Ishikawa (cell line): ENCODE data around the gene PAQR9.

Source experiments
- CEBPB ChIP-seq: IDR thresholded peaks from 2 replicates; pipeline ENCODE4 v1.6.1; 2012
- CREB1 ChIP-seq: IDR thresholded peaks from 2 replicates; pipeline ENCODE4 v1.6.1; 2012; ENCODE audit warnings: low read depth
- EGR1 ChIP-seq: IDR thresholded peaks from 2 replicates; pipeline ENCODE4 v1.6.1; 2012
- EP300 ChIP-seq: IDR thresholded peaks from 2 replicates; pipeline ENCODE4 v1.6.1; 2012; ENCODE audit warnings: borderline replicate concordance
- FOXM1 ChIP-seq: IDR thresholded peaks from 2 replicates; pipeline ENCODE4 v1.6.1; 2012; ENCODE audit warnings: low read depth, borderline replicate concordance
- MAX ChIP-seq: IDR thresholded peaks from 2 replicates; pipeline ENCODE4 v1.6.1; 2012
- NFIC ChIP-seq: IDR thresholded peaks from 2 replicates; pipeline ENCODE4 v1.6.1; 2012
- RAD21 ChIP-seq: IDR thresholded peaks from 2 replicates; pipeline ENCODE4 v1.6.1; 2012; ENCODE audit warnings: low read depth
- TAF1 ChIP-seq: IDR thresholded peaks from 2 replicates; pipeline ENCODE4 v1.6.1; 2012; ENCODE audit warnings: low read depth, mild to moderate bottlenecking
- TCF12 ChIP-seq: IDR thresholded peaks from 2 replicates; pipeline ENCODE4 v1.6.1; 2012; ENCODE audit warnings: low read depth
- TEAD4 ChIP-seq: IDR thresholded peaks from 2 replicates; pipeline ENCODE4 v1.6.1; 2012
- YY1 ChIP-seq: IDR thresholded peaks from 2 replicates; pipeline ENCODE4 v1.6.1; 2012; ENCODE audit warnings: low read depth
- ZBTB7A ChIP-seq: IDR thresholded peaks from 2 replicates; pipeline ENCODE4 v1.6.1; 2012; ENCODE audit warnings: low read depth
- TF ChIP-seq, protein P1 (sequence below): IDR thresholded peaks from 2 replicates; pipeline ENCODE4 v1.6.1; 2012
- TF ChIP-seq, protein P2 (sequence below): IDR thresholded peaks from 2 replicates; pipeline ENCODE4 v1.6.1; 2012; ENCODE audit warnings: low read depth, mild to moderate bottlenecking

PAQR9 gene

DNA sequence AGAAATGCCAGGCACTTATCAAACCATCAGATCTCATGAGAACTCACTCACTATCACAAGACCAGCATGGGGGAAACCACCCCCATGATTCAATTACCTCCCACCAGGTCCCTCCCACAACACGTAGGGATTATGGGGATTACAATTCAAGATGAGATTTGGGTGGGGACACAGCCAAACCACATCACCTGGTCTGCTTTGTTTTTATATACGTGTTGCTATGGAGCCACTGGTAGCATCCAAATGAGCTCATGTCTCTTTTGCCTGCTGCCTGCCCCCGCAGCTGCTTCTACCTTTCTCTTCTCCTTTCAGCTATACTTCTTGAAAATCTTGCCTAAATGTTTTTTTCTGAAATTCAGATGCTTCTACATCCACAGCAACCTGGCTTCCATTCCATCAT lies 47.8 kb downstream of the PAQR9 start:
- TF ChIP-seq CREB1 (no peak), MAX (no peak), ZBTB7A (no peak), YY1 (no peak), CEBPB (no peak), RAD21 (no peak), TEAD4 (no peak), TCF12 (no peak)
- TF ChIP-seq, protein P1, sequence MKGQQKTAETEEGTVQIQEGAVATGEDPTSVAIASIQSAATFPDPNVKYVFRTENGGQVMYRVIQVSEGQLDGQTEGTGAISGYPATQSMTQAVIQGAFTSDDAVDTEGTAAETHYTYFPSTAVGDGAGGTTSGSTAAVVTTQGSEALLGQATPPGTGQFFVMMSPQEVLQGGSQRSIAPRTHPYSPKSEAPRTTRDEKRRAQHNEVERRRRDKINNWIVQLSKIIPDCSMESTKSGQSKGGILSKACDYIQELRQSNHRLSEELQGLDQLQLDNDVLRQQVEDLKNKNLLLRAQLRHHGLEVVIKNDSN, result no peak
- TF ChIP-seq, protein P2, sequence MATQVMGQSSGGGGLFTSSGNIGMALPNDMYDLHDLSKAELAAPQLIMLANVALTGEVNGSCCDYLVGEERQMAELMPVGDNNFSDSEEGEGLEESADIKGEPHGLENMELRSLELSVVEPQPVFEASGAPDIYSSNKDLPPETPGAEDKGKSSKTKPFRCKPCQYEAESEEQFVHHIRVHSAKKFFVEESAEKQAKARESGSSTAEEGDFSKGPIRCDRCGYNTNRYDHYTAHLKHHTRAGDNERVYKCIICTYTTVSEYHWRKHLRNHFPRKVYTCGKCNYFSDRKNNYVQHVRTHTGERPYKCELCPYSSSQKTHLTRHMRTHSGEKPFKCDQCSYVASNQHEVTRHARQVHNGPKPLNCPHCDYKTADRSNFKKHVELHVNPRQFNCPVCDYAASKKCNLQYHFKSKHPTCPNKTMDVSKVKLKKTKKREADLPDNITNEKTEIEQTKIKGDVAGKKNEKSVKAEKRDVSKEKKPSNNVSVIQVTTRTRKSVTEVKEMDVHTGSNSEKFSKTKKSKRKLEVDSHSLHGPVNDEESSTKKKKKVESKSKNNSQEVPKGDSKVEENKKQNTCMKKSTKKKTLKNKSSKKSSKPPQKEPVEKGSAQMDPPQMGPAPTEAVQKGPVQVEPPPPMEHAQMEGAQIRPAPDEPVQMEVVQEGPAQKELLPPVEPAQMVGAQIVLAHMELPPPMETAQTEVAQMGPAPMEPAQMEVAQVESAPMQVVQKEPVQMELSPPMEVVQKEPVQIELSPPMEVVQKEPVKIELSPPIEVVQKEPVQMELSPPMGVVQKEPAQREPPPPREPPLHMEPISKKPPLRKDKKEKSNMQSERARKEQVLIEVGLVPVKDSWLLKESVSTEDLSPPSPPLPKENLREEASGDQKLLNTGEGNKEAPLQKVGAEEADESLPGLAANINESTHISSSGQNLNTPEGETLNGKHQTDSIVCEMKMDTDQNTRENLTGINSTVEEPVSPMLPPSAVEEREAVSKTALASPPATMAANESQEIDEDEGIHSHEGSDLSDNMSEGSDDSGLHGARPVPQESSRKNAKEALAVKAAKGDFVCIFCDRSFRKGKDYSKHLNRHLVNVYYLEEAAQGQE, result no peak

DNA sequence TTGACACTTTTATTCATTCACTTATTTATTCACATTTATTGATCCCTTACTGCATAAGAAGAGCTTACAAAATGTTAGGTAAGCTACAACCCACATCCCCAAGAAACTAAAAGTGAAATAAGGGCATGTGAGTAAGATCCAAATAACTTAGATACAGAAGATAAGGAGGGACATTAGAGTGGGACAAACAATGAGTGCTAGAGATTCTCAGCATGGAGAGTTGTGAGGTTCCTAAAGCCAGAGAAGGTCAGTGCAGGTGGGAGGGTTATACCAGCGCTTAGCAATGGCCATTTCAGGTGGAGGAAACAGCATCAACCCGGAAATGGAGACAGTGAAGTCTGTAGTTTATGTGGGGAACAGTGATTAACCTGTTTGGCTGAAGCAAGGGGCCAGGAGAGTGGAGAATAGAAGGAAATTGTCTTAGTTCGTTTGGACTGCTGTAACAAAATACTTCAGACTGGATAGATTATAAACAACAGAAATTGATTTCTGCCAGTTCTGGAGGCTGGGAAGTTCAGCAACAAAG lies 49.1 kb downstream of the PAQR9 start:
- TF ChIP-seq EGR1 (no peak), CEBPB (no peak), MAX (no peak), TAF1 (no peak), FOXM1 (no peak), ZBTB7A (no peak)
- TF ChIP-seq, protein P1, result no peak

- TF ChIP-seq, protein P2, result no peak
- no peak for TF ChIP-seq FOXM1
- no peak for TF ChIP-seq TEAD4
- no peak for TF ChIP-seq YY1
- no peak for TF ChIP-seq MAX
- TF ChIP-seq TCF12, result no peak
- TF ChIP-seq TAF1, result no peak
- no peak for TF ChIP-seq CEBPB
- TF ChIP-seq CREB1, result no peak
- no peak for TF ChIP-seq EP300
- no peak for TF ChIP-seq EGR1
- TF ChIP-seq ZBTB7A, result no peak
- TF ChIP-seq RAD21, result no peak
- no peak for TF ChIP-seq NFIC
- TF ChIP-seq, protein P1, result no peak
These were observed 50.0 kb downstream of the PAQR9 start for GRCh38 chr3:142913432-142913831.

DNA sequence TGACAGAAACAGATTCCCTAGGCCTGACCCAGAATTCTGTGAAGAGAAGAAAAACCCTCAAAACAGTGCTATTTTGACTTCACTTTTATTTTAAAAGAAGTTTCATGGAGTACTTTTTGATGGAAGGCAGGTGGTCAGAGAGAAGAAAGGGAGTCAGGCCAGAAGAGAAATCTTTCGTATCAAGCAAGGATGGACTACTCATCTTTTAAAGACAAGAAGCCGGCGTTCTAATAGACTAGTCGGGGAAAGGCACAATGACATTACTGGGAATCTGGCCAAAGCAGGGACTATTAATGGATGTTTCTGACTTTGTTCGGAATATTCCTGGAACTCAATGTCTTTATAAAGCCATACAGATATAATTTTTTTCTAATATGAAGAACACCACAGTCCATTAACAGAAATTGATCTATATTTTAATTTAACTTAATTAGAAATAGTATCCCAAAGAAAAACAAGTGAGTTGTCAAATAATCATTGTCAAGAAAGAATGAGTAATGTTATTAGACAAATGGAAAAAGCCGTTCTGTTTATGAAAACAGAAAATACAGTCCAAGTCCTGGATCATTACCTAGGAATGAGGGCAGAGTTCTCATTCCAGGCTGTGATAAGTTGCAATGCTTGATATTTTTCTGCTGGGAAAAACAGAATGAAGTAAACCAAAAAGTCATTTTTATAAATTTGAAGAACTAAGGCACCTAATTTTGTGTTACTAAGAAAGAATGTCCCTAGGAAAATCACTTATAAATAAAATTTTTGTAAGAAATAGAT lies 50.9 kb downstream of the PAQR9 start:
- no peak for TF ChIP-seq RAD21
- TF ChIP-seq CREB1, result no peak
- TF ChIP-seq, protein P1, result no peak
